ENCODE results near the gene CELA2B. TPM values are rescaled to one million over a fixed set of nuclear protein-coding genes. Genes with fewer than 3 reads are reported as not detected.

Gene CELA2B
- total RNA-seq: not detected
- not detected for polyA plus RNA-seq

- DNase-seq (ENCODE audit: low spot score): no peak
- Histone ChIP-seq H3K9me3 (ENCODE audit: control insufficient read depth in 4 of 4, low read length in 3 of 4) (no peaks in the 10 kb centered on the region), H3K9ac (ENCODE audit: low read depth in 1 of 2, low read length in 2 of 2) (no peak within 1 kb of the TSS), H3K4me3 (ENCODE audit: low read depth in 1 of 3, low read length in 3 of 3) (no peak within 1 kb of the TSS), H3K36me3 (ENCODE audit: control insufficient read depth in 4 of 4, insufficient read depth in 3 of 4, low read depth in 1 of 4, low read length in 3 of 4) (no peaks in the 10 kb centered on the region), H3K4me1 (ENCODE audit: control insufficient read depth in 4 of 4, insufficient read depth in 4 of 4, low read length in 3 of 4) (no peaks in the 10 kb centered on the region), H3K27me3 (ENCODE audit: control insufficient read depth in 4 of 4, insufficient read depth in 4 of 4, low read length in 3 of 4) (no peaks in the 10 kb centered on the region), H3K27ac (ENCODE audit: low read depth in 1 of 2, low read length in 2 of 2) (no peak within 1 kb of the TSS)
- WGBS: 93% methylated on average over 5 of the region's 5 CpGs
- TF ChIP-seq YY1 (IDR thresholded peaks at IDR 0.05): no peak
- no peak for TF ChIP-seq REST (IDR thresholded peaks at IDR 0.05)
- no peak for TF ChIP-seq RAD21 (IDR thresholded peaks at IDR 0.05)
- no peak for TF ChIP-seq RXRA (IDR thresholded peaks at IDR 0.05)
- no peak for TF ChIP-seq JUND (IDR thresholded peaks at IDR 0.05)
- TF ChIP-seq EGR1 (IDR thresholded peaks at IDR 0.05; ENCODE audit: low read depth in 2 of 2): no peak
- no peak for TF ChIP-seq CTCF (IDR thresholded peaks at IDR 0.05; ENCODE audit: low read depth, low read length, missing input control)
- TF ChIP-seq MAX (IDR thresholded peaks at IDR 0.05): no peak
- TF ChIP-seq ATF3 (IDR thresholded peaks at IDR 0.05): no peak
- TF ChIP-seq SP1 (IDR thresholded peaks at IDR 0.05): no peak
Measured at GRCh38 chr1:15475752-15476314, at the start of gene CELA2B. TSS of gene CELA2B (plus strand) at chr1:15476104. CDS start at chr1:15476126, 22 bp downstream.

GRCh38 chr1:15426492-15427279 is 49.2 kb upstream of the CELA2B start:
- Histone ChIP-seq H3K9ac (ENCODE audit: low read depth in 1 of 2, low read length in 2 of 2) (no peak overlapping the region), H3K27me3 (ENCODE audit: control insufficient read depth in 4 of 4, insufficient read depth in 4 of 4, low read length in 3 of 4) (no peaks in the 10 kb centered on the region), H3K9me3 (ENCODE audit: control insufficient read depth in 4 of 4, low read length in 3 of 4) (no peaks in the 10 kb centered on the region), H3K36me3 (ENCODE audit: control insufficient read depth in 4 of 4, insufficient read depth in 3 of 4, low read depth in 1 of 4, low read length in 3 of 4) (peaks cover 0 to 5% (median 1%) of the 10 kb centered on the region in 4 donors), H3K4me1 (ENCODE audit: control insufficient read depth in 4 of 4, insufficient read depth in 4 of 4, low read length in 3 of 4) (peaks cover 0 to 21% (median 13%) of the 10 kb centered on the region in 4 donors), H3K27ac (ENCODE audit: low read depth in 1 of 2, low read length in 2 of 2) (no peak overlapping the region), H3K4me3 (ENCODE audit: low read depth in 1 of 3, low read length in 3 of 3) (no peak overlapping the region)
- 83% methylated on average over 30 of the region's 30 CpGs for WGBS
- no peak for DNase-seq (ENCODE audit: low spot score)
- TF ChIP-seq RAD21 (IDR thresholded peaks at IDR 0.05) (peak in 1 of 2 donors; percentile 6), MAX (IDR thresholded peaks at IDR 0.05) (no peak), CTCF (IDR thresholded peaks at IDR 0.05; ENCODE audit: low read depth, low read length, missing input control) (no peak), EGR1 (IDR thresholded peaks at IDR 0.05; ENCODE audit: low read depth in 2 of 2) (no peak), REST (IDR thresholded peaks at IDR 0.05) (no peak), TAF1 (conservative IDR thresholded peaks at IDR 0.05) (no peak), JUND (IDR thresholded peaks at IDR 0.05) (no peak), HNF4G (IDR thresholded peaks at IDR 0.05) (no peak)
